ENCODE data around the gene ARFIP1.

DNA sequence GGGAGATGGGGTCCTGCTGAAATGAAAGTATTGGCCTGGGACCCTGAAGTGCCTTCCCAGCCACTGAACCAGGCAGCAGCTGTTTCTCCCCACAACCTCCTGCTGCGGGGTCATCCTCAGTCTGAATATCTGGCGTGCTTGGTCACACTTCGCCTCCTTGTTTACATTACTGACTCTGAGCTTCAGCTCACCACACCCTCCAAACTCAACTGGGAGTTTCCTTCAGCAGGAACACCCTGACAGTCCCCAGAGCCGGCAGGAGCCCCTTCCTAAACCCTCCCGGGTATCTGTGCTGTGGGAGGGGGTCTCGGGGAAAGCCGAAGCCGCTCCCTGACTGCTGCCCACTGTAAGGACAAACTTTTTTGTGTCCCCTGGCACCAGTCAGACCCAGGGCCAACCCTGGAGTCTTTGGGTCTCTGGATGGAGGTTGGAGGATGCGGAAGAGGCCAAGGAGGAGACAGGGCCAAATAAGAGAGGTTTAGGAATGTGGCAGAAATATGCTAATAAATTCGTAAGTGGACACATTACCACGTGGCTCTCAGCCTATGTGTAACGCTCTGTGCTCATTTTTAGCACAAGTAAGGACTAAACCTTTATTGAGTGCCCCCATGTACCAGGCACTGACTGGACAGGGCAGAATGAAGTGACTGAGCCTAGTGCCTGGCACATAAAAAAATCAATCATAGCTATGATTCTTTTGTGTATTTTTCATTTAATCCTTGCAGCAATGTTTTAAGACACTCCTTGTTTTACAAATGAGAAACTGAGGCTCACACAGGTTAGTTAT is 177.1 kb downstream of the ARFIP1 start:
- TF ChIP-seq, protein P1, sequence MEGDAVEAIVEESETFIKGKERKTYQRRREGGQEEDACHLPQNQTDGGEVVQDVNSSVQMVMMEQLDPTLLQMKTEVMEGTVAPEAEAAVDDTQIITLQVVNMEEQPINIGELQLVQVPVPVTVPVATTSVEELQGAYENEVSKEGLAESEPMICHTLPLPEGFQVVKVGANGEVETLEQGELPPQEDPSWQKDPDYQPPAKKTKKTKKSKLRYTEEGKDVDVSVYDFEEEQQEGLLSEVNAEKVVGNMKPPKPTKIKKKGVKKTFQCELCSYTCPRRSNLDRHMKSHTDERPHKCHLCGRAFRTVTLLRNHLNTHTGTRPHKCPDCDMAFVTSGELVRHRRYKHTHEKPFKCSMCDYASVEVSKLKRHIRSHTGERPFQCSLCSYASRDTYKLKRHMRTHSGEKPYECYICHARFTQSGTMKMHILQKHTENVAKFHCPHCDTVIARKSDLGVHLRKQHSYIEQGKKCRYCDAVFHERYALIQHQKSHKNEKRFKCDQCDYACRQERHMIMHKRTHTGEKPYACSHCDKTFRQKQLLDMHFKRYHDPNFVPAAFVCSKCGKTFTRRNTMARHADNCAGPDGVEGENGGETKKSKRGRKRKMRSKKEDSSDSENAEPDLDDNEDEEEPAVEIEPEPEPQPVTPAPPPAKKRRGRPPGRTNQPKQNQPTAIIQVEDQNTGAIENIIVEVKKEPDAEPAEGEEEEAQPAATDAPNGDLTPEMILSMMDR (IDR thresholded peaks at IDR 0.05): no peak
- TF ChIP-seq EP300 (IDR thresholded peaks at IDR 0.05): no peak
